ENCODE measurements around the gene DCBLD2.
"Not testable (repeated sequence)": the region's sequence is repeated elsewhere in the genome, so short reads cannot be mapped to it uniquely, and the experiment has no call there.

DCBLD2 gene

GRCh38 chr3:98843266-98843959 is 58.1 kb downstream of the DCBLD2 start:
- H3K36me3 ChIP-seq = peaks cover 15% of the 10 kb centered on the region
- H3K4me3 ChIP-seq = no peak overlapping the region
- no peak overlapping the region for H3K27ac ChIP-seq
- no peak for TF ChIP-seq Cebpa-rat (IDR thresholded peaks at IDR 0.05)
- H3K4me2 ChIP-seq = no peak overlapping the region
- peaks cover 4% of the 10 kb centered on the region for H3K9me3 ChIP-seq
- H4K20me1 ChIP-seq = no peaks in the 10 kb centered on the region
- H3K4me1 ChIP-seq = no peaks in the 10 kb centered on the region
- no peak overlapping the region for H3K9ac ChIP-seq
- H3K27me3 ChIP-seq = no peaks in the 10 kb centered on the region

DNA sequence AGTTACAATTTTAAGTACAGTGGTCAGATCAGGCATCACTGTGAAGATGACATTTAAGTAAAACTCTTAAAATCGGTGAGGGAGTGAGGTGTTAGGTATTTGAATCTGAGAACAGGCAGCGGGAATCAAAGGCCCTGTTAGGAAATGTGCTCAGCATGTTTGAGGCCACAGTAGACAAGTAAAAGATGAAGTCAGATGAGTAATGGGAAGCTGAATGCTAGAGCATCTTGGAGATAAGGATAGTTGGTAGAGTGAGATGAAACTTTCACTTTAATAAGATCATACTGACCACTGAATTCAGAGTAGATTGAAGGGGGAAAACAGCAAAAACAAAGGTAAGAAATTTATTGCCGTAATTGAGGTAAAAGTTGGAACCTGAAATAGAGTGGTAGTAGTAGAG is 61.6 kb downstream of the DCBLD2 start:
- no peaks in the 10 kb centered on the region for H3K4me1 ChIP-seq
- TF ChIP-seq Cebpa-rat (IDR thresholded peaks at IDR 0.05) = no peak
- H3K9me3 ChIP-seq = no peaks in the 10 kb centered on the region; the same call in 1 of the 2 replicates
- H4K20me1 ChIP-seq = no peaks in the 10 kb centered on the region
- no peaks in the 10 kb centered on the region for H3K27me3 ChIP-seq
- H3K36me3 ChIP-seq = 0 out of 2 replicates have a peak, but pooled peaks cover 8% of the 10 kb centered on the region
- H3K27ac ChIP-seq = no peak overlapping the region
- H3K4me2 ChIP-seq = no peak overlapping the region
- no peak overlapping the region for H3K9ac ChIP-seq
- H3K4me3 ChIP-seq = no peak overlapping the region

DNA sequence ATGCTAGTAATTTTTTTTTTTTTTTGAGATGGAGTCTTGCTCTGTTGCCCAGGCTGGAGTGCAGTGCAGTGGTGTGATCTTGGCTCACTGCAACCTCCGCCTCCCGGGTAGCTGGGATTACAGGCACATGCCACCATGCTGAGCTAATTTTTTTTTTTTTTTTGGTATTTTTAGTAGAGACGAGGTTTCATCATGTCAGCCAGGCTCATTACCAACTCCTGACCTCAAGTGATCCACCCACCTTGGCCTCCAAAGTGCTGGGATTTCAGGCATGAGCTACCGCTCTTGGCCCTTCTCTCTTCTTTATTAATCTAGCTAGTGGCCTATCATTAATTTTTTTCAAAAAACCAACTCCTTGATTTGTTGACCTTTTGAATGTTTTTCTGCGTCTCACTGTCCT is 70.4 kb downstream of the DCBLD2 start:
- H4K20me1 ChIP-seq, H3K4me1 ChIP-seq, H3K4me3 ChIP-seq, H3K36me3 ChIP-seq, H3K4me2 ChIP-seq, H3K9ac ChIP-seq, H3K27ac ChIP-seq, H3K27me3 ChIP-seq: not testable (repeated sequence)
- peaks cover 14% of the 10 kb centered on the region for H3K9me3 ChIP-seq

DNA sequence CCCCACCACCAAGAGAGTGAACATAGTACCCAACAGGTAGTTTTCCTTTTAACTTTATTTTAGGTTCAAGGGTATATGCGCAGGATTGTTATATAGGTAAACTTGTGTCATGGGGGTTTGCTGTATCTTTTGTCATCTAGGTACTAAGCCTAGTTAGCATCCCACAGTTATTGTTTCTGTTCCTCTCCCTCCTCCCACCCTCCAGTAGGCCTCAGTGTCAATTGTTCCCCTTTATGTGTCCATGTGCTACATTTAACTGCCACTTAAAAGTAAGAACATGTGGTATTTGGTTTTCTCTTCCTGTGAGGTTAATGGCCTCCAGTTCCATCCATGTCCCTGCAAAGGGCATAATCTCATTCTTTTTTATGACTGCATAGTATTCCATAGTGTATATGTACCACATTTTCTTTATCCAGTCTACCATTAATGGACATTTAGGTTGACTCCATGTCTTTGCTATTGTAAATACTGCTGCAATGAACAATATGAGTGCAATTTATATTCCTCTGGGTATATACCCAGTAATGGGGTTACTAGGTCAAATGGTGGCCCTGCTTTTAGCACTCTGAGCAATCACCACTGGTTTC is 72.2 kb downstream of the DCBLD2 start:
- Histone ChIP-seq H3K27me3 (no peaks in the 10 kb centered on the region), H3K4me3 (no peak overlapping the region), H3K9me3 (peaks cover 14% of the 10 kb centered on the region), H3K27ac (no peak overlapping the region), H3K4me1 (no peaks in the 10 kb centered on the region), H3K36me3 (peaks cover 9% of the 10 kb centered on the region; the same call in 1 of the 2 replicates), H4K20me1 (no peaks in the 10 kb centered on the region), H3K9ac (no peak overlapping the region), H3K4me2 (no peak overlapping the region)
- TF ChIP-seq Cebpa-rat (IDR thresholded peaks at IDR 0.05) = no peak

GRCh38 chr3:98827221-98827920 is 74.1 kb downstream of the DCBLD2 start:
- TF ChIP-seq Cebpa-rat (IDR thresholded peaks at IDR 0.05) = no peak
- Histone ChIP-seq H3K9ac (no peak overlapping the region), H3K27me3 (no peaks in the 10 kb centered on the region), H3K4me2 (no peak overlapping the region), H3K4me1 (no peaks in the 10 kb centered on the region), H4K20me1 (no peaks in the 10 kb centered on the region), H3K36me3 (0 out of 2 replicates have a peak, but pooled peaks cover 3% of the 10 kb centered on the region), H3K4me3 (no peak overlapping the region), H3K27ac (no peak overlapping the region), H3K9me3 (peaks cover 10% of the 10 kb centered on the region)

DNA sequence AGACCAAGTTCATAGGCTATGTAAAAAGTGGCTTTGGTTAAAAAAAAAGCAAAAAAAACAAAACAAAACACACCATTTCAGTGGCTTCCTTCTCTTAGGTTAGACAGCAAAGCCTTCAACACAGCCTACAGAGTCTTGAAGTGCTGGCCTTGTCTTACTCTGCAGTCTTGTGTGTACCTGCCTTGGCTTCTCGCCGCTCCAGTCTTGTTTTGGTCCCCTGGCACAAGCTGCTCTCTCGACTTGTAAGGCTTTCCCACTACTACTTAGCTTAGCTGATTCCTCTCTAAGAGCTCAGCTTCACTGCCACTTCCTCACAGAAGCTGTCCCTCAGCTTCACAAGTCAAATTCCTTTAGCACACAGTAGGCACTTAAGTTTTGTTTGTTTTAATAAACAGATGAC is 75.4 kb downstream of the DCBLD2 start:
- Histone ChIP-seq H3K4me1 (0 out of 2 replicates have a peak, but pooled peaks cover under 1% of the 10 kb centered on the region), H4K20me1 (no peaks in the 10 kb centered on the region), H3K27ac (no peak overlapping the region), H3K4me3 (no peak overlapping the region), H3K9me3 (peaks cover 9% of the 10 kb centered on the region), H3K36me3 (0 out of 2 replicates have a peak, but pooled peaks cover 3% of the 10 kb centered on the region), H3K27me3 (no peaks in the 10 kb centered on the region), H3K9ac (no peak overlapping the region), H3K4me2 (no peak overlapping the region)
- no peak for TF ChIP-seq Cebpa-rat (IDR thresholded peaks at IDR 0.05)

GRCh38 chr3:98824256-98824655 is 77.2 kb downstream of the DCBLD2 start:
- no peak overlapping the region for H3K4me2 ChIP-seq
- no peak overlapping the region for H3K9ac ChIP-seq
- no peak overlapping the region for H3K27ac ChIP-seq
- 0 out of 2 replicates have a peak, but pooled peaks cover 3% of the 10 kb centered on the region for H3K36me3 ChIP-seq
- H4K20me1 ChIP-seq = no peaks in the 10 kb centered on the region
- no peak overlapping the region for H3K4me3 ChIP-seq
- no peak for TF ChIP-seq Cebpa-rat (IDR thresholded peaks at IDR 0.05)
- H3K4me1 ChIP-seq = peaks cover 4% of the 10 kb centered on the region; the same call in 1 of the 2 replicates
- H3K27me3 ChIP-seq = no peaks in the 10 kb centered on the region
- peaks cover 1% of the 10 kb centered on the region for H3K9me3 ChIP-seq

GRCh38 chr3:98823791-98824190 is 77.7 kb downstream of the DCBLD2 start:
- no peak overlapping the region for H3K27ac ChIP-seq
- H3K4me2 ChIP-seq = no peak overlapping the region
- H3K4me1 ChIP-seq = peaks cover 4% of the 10 kb centered on the region; the same call in 1 of the 2 replicates
- no peak overlapping the region for H3K4me3 ChIP-seq
- 0 out of 2 replicates have a peak, but pooled peaks cover 3% of the 10 kb centered on the region for H3K36me3 ChIP-seq
- H3K27me3 ChIP-seq = no peaks in the 10 kb centered on the region
- no peaks in the 10 kb centered on the region for H4K20me1 ChIP-seq
- H3K9ac ChIP-seq = no peak overlapping the region
- no peak for TF ChIP-seq Cebpa-rat (IDR thresholded peaks at IDR 0.05)
- H3K9me3 ChIP-seq = no peaks in the 10 kb centered on the region

DNA sequence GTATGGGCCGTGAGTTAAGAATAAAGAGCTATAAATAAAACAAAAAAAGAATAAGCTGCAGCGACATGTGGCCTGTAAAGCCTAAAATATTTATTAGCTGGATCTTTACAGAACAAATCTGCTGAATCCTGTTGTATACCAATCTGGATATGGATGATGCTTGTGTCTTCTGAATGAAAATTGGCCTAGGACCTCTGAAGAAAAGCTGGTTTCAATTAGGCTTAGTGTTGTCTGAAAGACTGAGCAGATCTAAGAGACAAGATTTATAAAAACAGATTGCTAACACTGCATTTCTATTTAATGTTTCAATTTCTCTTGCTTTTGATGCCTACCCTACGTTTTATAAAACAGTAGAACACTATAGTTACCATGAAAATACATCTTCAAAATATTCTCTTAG is 80.4 kb downstream of the DCBLD2 start:
- no peaks in the 10 kb centered on the region for H3K27me3 ChIP-seq
- H3K9ac ChIP-seq = no peak overlapping the region
- H3K4me3 ChIP-seq = no peak overlapping the region
- H3K9me3 ChIP-seq = no peaks in the 10 kb centered on the region
- peaks cover 8% of the 10 kb centered on the region for H3K36me3 ChIP-seq
- no peak for TF ChIP-seq Cebpa-rat (IDR thresholded peaks at IDR 0.05)
- peaks cover 4% of the 10 kb centered on the region; the same call in 1 of the 2 replicates for H3K4me1 ChIP-seq
- H3K4me2 ChIP-seq = no peak overlapping the region
- no peak overlapping the region for H3K27ac ChIP-seq
- no peaks in the 10 kb centered on the region for H4K20me1 ChIP-seq

- Histone ChIP-seq H3K4me1 (peaks cover 4% of the 10 kb centered on the region; the same call in 1 of the 2 replicates), H3K4me3 (no peak overlapping the region), H3K36me3 (peaks cover 11% of the 10 kb centered on the region), H3K4me2 (no peak overlapping the region), H4K20me1 (no peaks in the 10 kb centered on the region), H3K9me3 (no peaks in the 10 kb centered on the region), H3K9ac (no peak overlapping the region), H3K27me3 (no peaks in the 10 kb centered on the region), H3K27ac (no peak overlapping the region)
- no peak for TF ChIP-seq Cebpa-rat (IDR thresholded peaks at IDR 0.05)
Observed at GRCh38 chr3:98817547-98818041, 83.9 kb downstream of the DCBLD2 start.

Measured in BLaER1 (cell line).